ENCODE data around the gene SLC7A5. TPM values are rescaled to one million over a fixed set of nuclear protein-coding genes. Genes with fewer than 3 reads are reported as not detected.

The SLC7A5 gene
- total and polyA plus RNA-seq, 2 of the 13 experiments (the other 11 are each of a cell fraction or from before 2014, with no cell fraction given): 79.6 to 155 TPM

GRCh38 chr16:87850009-87851006 lies 19.0 kb downstream of the SLC7A5 start (continued):
- peak; percentile 90; the same call in 1 of the 2 replicates for TF ChIP-seq ZNF280B (CRISPR knock-in tag; IDR thresholded peaks at IDR 0.05; ENCODE audit: borderline replicate concordance)
- no peak for TF ChIP-seq ZNF180 (CRISPR knock-in tag; IDR thresholded peaks at IDR 0.05; ENCODE audit: borderline replicate concordance, low read depth)
- TF ChIP-seq ZNF891 (CRISPR knock-in tag; IDR thresholded peaks at IDR 0.05): peak; percentile 95
- TF ChIP-seq MTF1 (CRISPR knock-in tag; IDR thresholded peaks at IDR 0.05): no peak
- no peak for TF ChIP-seq NBN (conservative IDR thresholded peaks at IDR 0.05)
- TF ChIP-seq HBP1 (CRISPR knock-in tag; IDR thresholded peaks at IDR 0.05; ENCODE audit: low read depth): peak; percentile 83; the same call in 1 of the 2 replicates
- TF ChIP-seq TRIM24 (CRISPR knock-in tag; IDR thresholded peaks at IDR 0.05): no peak
- TF ChIP-seq ZNF737 (CRISPR knock-in tag; IDR thresholded peaks at IDR 0.05; ENCODE audit: borderline replicate concordance): no peak
- TF ChIP-seq ZNF772 (CRISPR knock-in tag; IDR thresholded peaks at IDR 0.05): peak; percentile 97
- no peak for TF ChIP-seq ZNF101 (CRISPR knock-in tag; IDR thresholded peaks at IDR 0.05; ENCODE audit: borderline replicate concordance, low read depth)
- no peak for TF ChIP-seq PLSCR1 (CRISPR knock-in tag; IDR thresholded peaks at IDR 0.05; ENCODE audit: borderline replicate concordance)
- peak in 1 of 2 experiments; percentile 46; a peak in 1 of 4 replicates for TF ChIP-seq KLF16 (CRISPR knock-in tag; IDR thresholded peaks at IDR 0.05)
- peak; percentile 92 for TF ChIP-seq ZBTB33 (CRISPR knock-in tag; IDR thresholded peaks at IDR 0.05)
- peak; percentile 31; the same call in 1 of the 2 replicates for TF ChIP-seq ZNF766 (CRISPR knock-in tag; IDR thresholded peaks at IDR 0.05; ENCODE audit: borderline replicate concordance)
- TF ChIP-seq ZNF329 (CRISPR knock-in tag; IDR thresholded peaks at IDR 0.05; ENCODE audit: low read depth): 0 out of 2 replicates have a peak, but pooled peaks have one; percentile 38
- TF ChIP-seq DZIP1 (CRISPR knock-in tag; IDR thresholded peaks at IDR 0.05): peak; percentile 94
- no peak; the same call in 1 of the 2 replicates for TF ChIP-seq TMF1 (CRISPR knock-in tag; IDR thresholded peaks at IDR 0.05; ENCODE audit: low read depth)
- peak; percentile 72; the same call in 1 of the 2 replicates for TF ChIP-seq SMAD1 (CRISPR knock-in tag; IDR thresholded peaks at IDR 0.05; ENCODE audit: borderline replicate concordance, low read depth)
- TF ChIP-seq ZBTB3 (CRISPR knock-in tag; IDR thresholded peaks at IDR 0.05; ENCODE audit: borderline replicate concordance, low read depth): no peak
